GM12878 (cell line): ENCODE data around the gene TCF7L2. TPM values are rescaled to one million over a fixed set of nuclear protein-coding genes. Genes with fewer than 3 reads are reported as not detected.

ENCODE experiments used
- ATAC-seq: fragments of 200-7000 bp; cut with Tn5 transposase; 3 replicates; pipeline ENCODE4 v1.9.1; 2020; ENCODE audit warnings: mild to moderate bottlenecking, moderate library complexity
- BruUV-seq: library from RNA; stranded (reverse); fragments of 400-500 nt; replicated peaks from 2 replicates; lab custom pipeline; 2021; lab: Mats Ljungman, UMichigan
- CTCF ChIA-PET: fragments of 300-600 bp; sonication (Branson Sonifier 250); formaldehyde crosslinking; extraction: SDS; loops from one replicate; lab custom pipeline; 2021; ENCODE audit warnings: inconsistent platforms; lab: Yijun Ruan, JAX
- POLR2A ChIA-PET: fragments of 350-600 bp; formaldehyde crosslinking; extraction: SDS; loops from one replicate; lab custom pipeline; 2021; ENCODE audit warnings: inconsistent platforms; lab: Charles Lee
- RAD21 ChIA-PET: fragments of 300-600 bp; sonication (Branson Sonifier 250); formaldehyde crosslinking; loops from one replicate; lab custom pipeline; 2023; ENCODE audit warnings: antibody characterized with exemption; ENCODE audit not compliant: unreplicated experiment; lab: Charles Lee
- SMC1A ChIA-PET: fragments of 300-600 bp; sonication (Branson Sonifier 250); formaldehyde crosslinking; loops from one replicate; lab custom pipeline; 2023; ENCODE audit not compliant: unreplicated experiment, uncharacterized antibody; lab: Charles Lee
- DNase-seq: peaks from one replicate; pipeline ENCODE4 v3.0.0-alpha.2; 2011; ENCODE audit warnings: low read depth, low spot score
- FAIRE-seq: peaks from 3 replicates; lab custom pipeline; 2011; peaks lifted over from hg19 to GRCh38; lab: Jason Lieb, UNC
- H2AFZ ChIP-seq: 2 replicates; pipeline ENCODE4 v1.6.0; 2011; ENCODE audit warnings: low read depth, low read length, control low read depth; ENCODE audit not compliant: control insufficient read depth
- H3K27ac ChIP-seq: 2 replicates; pipeline ENCODE4 v1.5.1; 2011; ENCODE audit warnings: control low read depth; ENCODE audit not compliant: control insufficient read depth, insufficient read depth
- H3K27me3 ChIP-seq, 2 experiments: replicated peaks in 1 of 2; 2 replicates each; pipeline versions ENCODE4 v1.6.0 to v1.6.1; 2011; ENCODE audit warnings: low read length in 1 of 2; ENCODE audit not compliant: control insufficient read depth in 2 of 2, insufficient read depth in 2 of 2
- H3K36me3 ChIP-seq, 2 experiments: 2 replicates each; pipeline ENCODE4 v1.5.1; 2011; ENCODE audit warnings: low read length in 1 of 2; ENCODE audit not compliant: control insufficient read depth in 2 of 2, insufficient read depth in 2 of 2
- H3K4me1 ChIP-seq: 2 replicates; pipeline ENCODE4 v1.6.1; 2011; ENCODE audit warnings: mild to moderate bottlenecking, low read length, moderate library complexity, mixed read lengths; ENCODE audit not compliant: control insufficient read depth, insufficient read depth
- H3K4me2 ChIP-seq: 2 replicates; pipeline ENCODE4 v1.6.0; 2011; ENCODE audit warnings: control low read depth; ENCODE audit not compliant: control insufficient read depth, insufficient read depth
- H3K4me3 ChIP-seq: fragments of 200-600 bp; sonication (generic); 2 replicates; pipeline ENCODE4 v1.5.1; 2016
- H3K79me2 ChIP-seq: 2 replicates; pipeline ENCODE4 v1.6.0; 2011; ENCODE audit warnings: low read length; ENCODE audit not compliant: control insufficient read depth, insufficient read depth
- H3K9ac ChIP-seq: 2 replicates; pipeline ENCODE4 v1.8.0; 2011; ENCODE audit warnings: low read length, control low read depth, mixed read lengths; ENCODE audit not compliant: control insufficient read depth, insufficient read depth
- H3K9me3 ChIP-seq: replicated peaks from 3 replicates; pipeline ENCODE4 v1.5.1; 2011; ENCODE audit warnings: mild to moderate bottlenecking, low read length; ENCODE audit not compliant: control insufficient read depth, insufficient read depth
- H4K20me1 ChIP-seq: 2 replicates; pipeline ENCODE4 v1.6.0; 2011; ENCODE audit not compliant: control insufficient read depth, insufficient read depth
- KLF5 ChIP-seq: fragments of 450-650 bp; IDR thresholded peaks from 2 replicates; pipeline ENCODE4 v1.6.1; 2014; ENCODE audit warnings: mild to moderate bottlenecking; ENCODE audit not compliant: partially characterized antibody
- SMAD1 ChIP-seq: fragments of 450-650 bp; IDR thresholded peaks from 2 replicates; pipeline ENCODE4 v1.6.1; 2018; ENCODE audit warnings: mild to moderate bottlenecking, low read depth; ENCODE audit not compliant: partially characterized antibody
- WGBS: methylation state at CpG from one replicate; pipeline ENCODE4 v1.1.6; 2016; ENCODE audit warnings: low lambda C conversion rate; ENCODE audit not compliant: insufficient replicate concordance, insufficient coverage; ENCODE audit errors: missing lambda C conversion rate; 5-methylcytosine and 5-hydroxymethylcytosine counted together
- in situ Hi-C: fragments of 300-500 bp; cut with MboI; formaldehyde crosslinking; loops from 9 replicates; pipeline ENCODE4 v1.14.3; 2018; ENCODE audit warnings: mixed read lengths
- intact Hi-C: fragments of 100-400 bp; cut with micrococcal nuclease; formaldehyde crosslinking; loops from one replicate; pipeline ENCODE4 v1.14.2; 2022; ENCODE audit not compliant: unreplicated experiment
- polyA plus RNA-seq, 11 experiments: library from polyadenylated mRNA; depleted of rRNA in 4 of 11; unstranded in 6 of 11; stranded (reverse) in 5 of 11; fragments of >200 nt; fragmentation: Nextera tagmentation in 4 of 11; fragmentation: Illumina TruSeq in 1 of 11; extraction: Ambion mirVana in 4 of 11; extraction: Trizol in 1 of 11; gene quantifications; 1 replicate in 1 of 11; 2 replicates in 10 of 11; pipeline versions ENCODE4 v1.2.1 to v1.2.3, GENCODE V29; 2011 to 2016; ENCODE audit warnings: inconsistent platforms in 2 of 11, missing spikeins in 2 of 11, low read depth in 1 of 11
- total RNA-seq, 4 experiments: library from RNA; depleted of rRNA in 3 of 4; stranded (reverse); fragments of >200 nt in 3 of 4; fragmentation: Illumina TruSeq in 1 of 4; extraction: Trizol in 1 of 4; gene quantifications; 2 replicates each; pipeline versions ENCODE4 v1.2.1 to v1.2.3, GENCODE V29; 2013 to 2021
- TF ChIP-seq, protein P1 (sequence below): fragments of 450-650 bp; IDR thresholded peaks from 2 replicates; pipeline ENCODE4 v1.6.1; 2017; ENCODE audit warnings: mild to moderate bottlenecking, moderate library complexity
- TF ChIP-seq, protein P2 (sequence below): fragments of 450-650 bp; formaldehyde crosslinking; IDR thresholded peaks from 2 replicates; pipeline ENCODE4 v1.4.0; 2022; ENCODE audit warnings: mild to moderate bottlenecking, moderate library complexity

TCF7L2 gene
- total and polyA plus RNA-seq, 10 of the 15 experiments (the other 5 are each of a cell fraction or from before 2014, with no cell fraction given) = 0.02 to 1.1 (median 0.35) TPM; not detected in 4

DNA sequence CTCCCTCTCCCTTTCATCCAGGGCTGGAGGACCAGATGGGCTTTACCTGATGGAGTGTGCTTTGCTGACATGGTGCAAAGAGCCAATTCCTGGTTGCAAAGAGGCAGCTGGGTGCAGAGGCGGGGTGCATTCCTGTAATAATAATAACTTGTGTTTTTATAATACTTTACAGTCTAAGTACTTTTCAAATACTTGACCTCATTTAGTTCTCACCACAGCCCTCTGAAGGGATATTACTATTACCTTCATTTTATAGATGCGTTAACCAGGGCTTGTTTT, 70.4 kb downstream of the TCF7L2 start (continued):
- TF ChIP-seq SMAD1 = no peak
- TF ChIP-seq, protein P1, sequence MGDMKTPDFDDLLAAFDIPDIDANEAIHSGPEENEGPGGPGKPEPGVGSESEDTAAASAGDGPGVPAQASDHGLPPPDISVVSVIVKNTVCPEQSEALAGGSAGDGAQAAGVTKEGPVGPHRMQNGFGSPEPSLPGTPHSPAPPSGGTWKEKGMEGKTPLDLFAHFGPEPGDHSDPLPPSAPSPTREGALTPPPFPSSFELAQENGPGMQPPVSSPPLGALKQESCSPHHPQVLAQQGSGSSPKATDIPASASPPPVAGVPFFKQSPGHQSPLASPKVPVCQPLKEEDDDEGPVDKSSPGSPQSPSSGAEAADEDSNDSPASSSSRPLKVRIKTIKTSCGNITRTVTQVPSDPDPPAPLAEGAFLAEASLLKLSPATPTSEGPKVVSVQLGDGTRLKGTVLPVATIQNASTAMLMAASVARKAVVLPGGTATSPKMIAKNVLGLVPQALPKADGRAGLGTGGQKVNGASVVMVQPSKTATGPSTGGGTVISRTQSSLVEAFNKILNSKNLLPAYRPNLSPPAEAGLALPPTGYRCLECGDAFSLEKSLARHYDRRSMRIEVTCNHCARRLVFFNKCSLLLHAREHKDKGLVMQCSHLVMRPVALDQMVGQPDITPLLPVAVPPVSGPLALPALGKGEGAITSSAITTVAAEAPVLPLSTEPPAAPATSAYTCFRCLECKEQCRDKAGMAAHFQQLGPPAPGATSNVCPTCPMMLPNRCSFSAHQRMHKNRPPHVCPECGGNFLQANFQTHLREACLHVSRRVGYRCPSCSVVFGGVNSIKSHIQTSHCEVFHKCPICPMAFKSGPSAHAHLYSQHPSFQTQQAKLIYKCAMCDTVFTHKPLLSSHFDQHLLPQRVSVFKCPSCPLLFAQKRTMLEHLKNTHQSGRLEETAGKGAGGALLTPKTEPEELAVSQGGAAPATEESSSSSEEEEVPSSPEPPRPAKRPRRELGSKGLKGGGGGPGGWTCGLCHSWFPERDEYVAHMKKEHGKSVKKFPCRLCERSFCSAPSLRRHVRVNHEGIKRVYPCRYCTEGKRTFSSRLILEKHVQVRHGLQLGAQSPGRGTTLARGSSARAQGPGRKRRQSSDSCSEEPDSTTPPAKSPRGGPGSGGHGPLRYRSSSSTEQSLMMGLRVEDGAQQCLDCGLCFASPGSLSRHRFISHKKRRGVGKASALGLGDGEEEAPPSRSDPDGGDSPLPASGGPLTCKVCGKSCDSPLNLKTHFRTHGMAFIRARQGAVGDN = no peak
- TF ChIP-seq, protein P2, sequence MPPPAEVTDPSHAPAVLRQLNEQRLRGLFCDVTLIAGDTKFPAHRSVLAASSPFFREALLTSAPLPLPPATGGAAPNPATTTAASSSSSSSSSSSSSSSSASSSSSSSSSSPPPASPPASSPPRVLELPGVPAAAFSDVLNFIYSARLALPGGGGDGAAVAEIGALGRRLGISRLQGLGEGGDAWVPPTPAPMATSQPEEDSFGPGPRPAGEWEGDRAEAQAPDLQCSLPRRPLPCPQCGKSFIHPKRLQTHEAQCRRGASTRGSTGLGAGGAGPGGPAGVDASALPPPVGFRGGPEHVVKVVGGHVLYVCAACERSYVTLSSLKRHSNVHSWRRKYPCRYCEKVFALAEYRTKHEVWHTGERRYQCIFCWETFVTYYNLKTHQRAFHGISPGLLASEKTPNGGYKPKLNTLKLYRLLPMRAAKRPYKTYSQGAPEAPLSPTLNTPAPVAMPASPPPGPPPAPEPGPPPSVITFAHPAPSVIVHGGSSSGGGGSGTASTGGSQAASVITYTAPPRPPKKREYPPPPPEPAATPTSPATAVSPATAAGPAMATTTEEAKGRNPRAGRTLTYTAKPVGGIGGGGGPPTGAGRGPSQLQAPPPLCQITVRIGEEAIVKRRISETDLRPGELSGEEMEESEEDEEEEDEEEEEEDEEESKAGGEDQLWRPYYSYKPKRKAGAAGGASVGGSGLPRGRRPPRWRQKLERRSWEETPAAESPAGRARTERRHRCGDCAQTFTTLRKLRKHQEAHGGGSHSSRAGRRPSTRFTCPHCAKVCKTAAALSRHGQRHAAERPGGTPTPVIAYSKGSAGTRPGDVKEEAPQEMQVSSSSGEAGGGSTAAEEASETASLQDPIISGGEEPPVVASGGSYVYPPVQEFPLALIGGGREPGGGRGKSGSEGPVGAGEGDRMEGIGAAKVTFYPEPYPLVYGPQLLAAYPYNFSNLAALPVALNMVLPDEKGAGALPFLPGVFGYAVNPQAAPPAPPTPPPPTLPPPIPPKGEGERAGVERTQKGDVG (CRISPR knock-in tag) = no peak

DNA sequence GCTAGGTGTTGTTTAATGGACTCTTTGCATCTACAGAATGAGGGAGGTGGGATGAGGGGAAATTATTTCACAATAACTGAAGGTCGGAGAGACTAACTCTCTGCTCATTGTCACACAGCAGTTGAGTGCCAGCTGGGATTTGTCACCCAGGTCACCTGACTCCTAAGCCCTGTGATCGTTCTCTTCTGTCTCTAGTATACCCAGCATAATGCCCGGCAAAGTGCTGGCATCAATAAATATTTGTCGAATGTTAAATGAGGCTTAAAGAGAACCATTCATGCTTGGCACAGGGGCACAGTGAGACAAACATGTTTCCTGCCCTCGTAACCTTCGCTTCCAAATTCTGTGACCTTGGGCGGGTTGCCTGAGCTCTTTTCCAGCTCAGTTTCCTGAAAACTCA, 70.8 kb downstream of the TCF7L2 start:
- FAIRE-seq (no peak), DNase-seq (no peak), ATAC-seq (no peak)
- H3K4me3 ChIP-seq = no peak overlapping the region
- TF ChIP-seq KLF5 = no peak
- intact Hi-C loops = no loop called here
- in situ Hi-C loops = no loop called here
- no peak overlapping the region for H3K4me2 ChIP-seq
- peaks cover 0 to 2% of the 10 kb centered on the region in 2 experiments; a peak in 3 of 4 replicates for H3K27me3 ChIP-seq
- ChIA-PET SMC1A (no interaction called here), RAD21 (no interaction called here), CTCF (no interaction called here), POLR2A (no interaction called here)
- no peak overlapping the region for H3K27ac ChIP-seq
- BruUV-seq = no TSS peak
- H3K4me1 ChIP-seq = no peaks in the 10 kb centered on the region
- no peaks in the 10 kb centered on the region for H4K20me1 ChIP-seq
- no peak overlapping the region for H3K9ac ChIP-seq
- no peaks in the 10 kb centered on the region for H3K36me3 ChIP-seq
- H3K9me3 ChIP-seq = no peaks in the 10 kb centered on the region
- no peak overlapping the region for H2AFZ ChIP-seq
- WGBS = 15% methylated on average over 7 of the region's 7 CpGs
- no peaks in the 10 kb centered on the region for H3K79me2 ChIP-seq
